ENCODE results near the gene FCF1.

GRCh38 chr14:74756326-74756725, 43.4 kb downstream of the FCF1 start:
- no peak for TF ChIP-seq MAX (IDR thresholded peaks at IDR 0.05)
- no peak for TF ChIP-seq POLR2A (IDR thresholded peaks at IDR 0.05; ENCODE audit: low read length)
- no peak for TF ChIP-seq EP300 (IDR thresholded peaks at IDR 0.05)
